Aorta (tissue), 5 donors: ENCODE measurements around the gene EHD4. TPM values are rescaled to one million over a fixed set of nuclear protein-coding genes. Genes with fewer than 3 reads are reported as not detected.

Experiments used
- ATAC-seq: fragments of 200-7000 bp; cut with Tn5 transposase; one replicate; pipeline ENCODE4 v1.9.1; 2022; ENCODE audit warnings: moderate library complexity; ENCODE audit not compliant: low FRiP score
- DNase-seq, 2 donors: peaks; one replicate each; pipeline ENCODE4 v3.0.0-alpha.2; 2020
- H3K27ac ChIP-seq, 2 donors: one replicate each; pipeline ENCODE4 v1.5.1; 2013; ENCODE audit warnings: low read length in 2 of 2, mild to moderate bottlenecking in 2 of 2, moderate library complexity in 2 of 2, control low read depth in 1 of 2, inconsistent platforms in 1 of 2, low read depth in 1 of 2
- H3K27me3 ChIP-seq, 2 donors: one replicate each; pipeline ENCODE4 v1.6.1; 2013; ENCODE audit warnings: control low read depth in 1 of 2, low read length in 1 of 2, mild to moderate bottlenecking in 1 of 2, moderate library complexity in 1 of 2; ENCODE audit not compliant: insufficient read depth in 2 of 2, control insufficient read depth in 1 of 2
- H3K36me3 ChIP-seq, 2 donors: one replicate each; pipeline ENCODE4 v1.6.1; 2013; ENCODE audit warnings: control low read depth in 1 of 2, low read length in 1 of 2, mild to moderate bottlenecking in 1 of 2; ENCODE audit not compliant: insufficient read depth in 2 of 2, control insufficient read depth in 1 of 2
- H3K4me1 ChIP-seq, 2 donors: one replicate each; pipeline ENCODE4 v1.6.1; 2013; ENCODE audit warnings: low read length in 2 of 2, control low read depth in 1 of 2, mild to moderate bottlenecking in 1 of 2, moderate library complexity in 1 of 2; ENCODE audit not compliant: insufficient read depth in 2 of 2, control insufficient read depth in 1 of 2
- H3K4me3 ChIP-seq, 2 donors: one replicate each; pipeline ENCODE4 v1.5.1; 2013; ENCODE audit warnings: low read length in 2 of 2, control low read depth in 1 of 2, mild to moderate bottlenecking in 1 of 2
- H3K9me3 ChIP-seq: one replicate; pipeline ENCODE4 v1.6.1; 2013; ENCODE audit warnings: mild to moderate bottlenecking, low read length; ENCODE audit not compliant: control insufficient read depth
- WGBS, 2 donors: extraction: QIAGEN DNeasy Blood & Tissue Kit; methylation state at CpG; one replicate each; pipeline ENCODE4 v1.1.7; 2013; 5-methylcytosine and 5-hydroxymethylcytosine counted together
- intact Hi-C, 2 donors: fragments of 100-400 bp; cut with DNase I; formaldehyde crosslinking; loops; one replicate each; pipeline versions ENCODE4 v1.14.2 to v1.15.0; 2022
- microRNA-seq, 2 donors: library from miRNA; unstranded; fragments of <30 nt; microRNA quantifications; one replicate each; pipeline ENCODE4 v1.2.0, GENCODE V29; 2020
- polyA plus RNA-seq, 2 donors: library from polyadenylated mRNA; stranded (reverse); fragments of 200-250 nt; gene quantifications; one replicate each; pipeline ENCODE4 v1.2.3, GENCODE V29; 2013
- total RNA-seq, 2 donors: library from RNA; stranded (reverse); fragmentation: NEBNext Ultra II Directional; extraction: Animal tissue kit (Norgen Biotek cat#: 25700); gene quantifications; one replicate each; pipeline ENCODE4 v1.2.1, GENCODE V29; 2021
- donor health status: healthy with polysubstance abuse.
- donor health status: Bipolar disorder and iron deficiency.
- donor health status: DM: no; HTN: no; CAD: no.
- donor health status: DM: no; HTN: no; CAD: no.
- donor health status: DM: yes; HTN: yes; CAD: no.

EHD4 gene
- total and polyA plus RNA-seq, 4 donors, result 11.4 to 56.6 (median 30.0) TPM

DNA sequence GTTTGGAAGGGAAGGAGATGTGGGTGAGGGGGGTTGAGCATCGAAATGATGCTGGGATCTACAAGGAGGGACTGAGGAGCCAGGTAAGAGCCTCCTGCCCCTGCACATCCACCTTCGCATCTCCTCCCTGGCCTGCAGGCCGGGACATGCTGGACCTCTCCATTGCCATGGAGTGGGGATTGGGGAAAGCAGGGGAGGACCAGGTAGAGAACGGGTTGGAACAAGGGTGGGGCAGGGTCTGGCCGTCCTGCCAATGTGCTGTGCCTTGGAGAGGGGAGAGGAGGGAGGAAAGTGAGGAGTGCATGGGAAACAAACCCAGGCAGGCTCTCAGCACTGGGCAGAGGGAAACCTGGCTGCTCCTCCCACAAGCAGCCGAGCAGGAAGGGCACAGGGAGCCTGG, 123.2 kb downstream of the EHD4 start:
- Histone ChIP-seq H3K27ac (no peak overlapping the region), H3K36me3 (no peaks in the 10 kb centered on the region)
- WGBS, 2 donors, result 74 to 79% methylated on average over 6 of the region's 6 CpGs

DNA sequence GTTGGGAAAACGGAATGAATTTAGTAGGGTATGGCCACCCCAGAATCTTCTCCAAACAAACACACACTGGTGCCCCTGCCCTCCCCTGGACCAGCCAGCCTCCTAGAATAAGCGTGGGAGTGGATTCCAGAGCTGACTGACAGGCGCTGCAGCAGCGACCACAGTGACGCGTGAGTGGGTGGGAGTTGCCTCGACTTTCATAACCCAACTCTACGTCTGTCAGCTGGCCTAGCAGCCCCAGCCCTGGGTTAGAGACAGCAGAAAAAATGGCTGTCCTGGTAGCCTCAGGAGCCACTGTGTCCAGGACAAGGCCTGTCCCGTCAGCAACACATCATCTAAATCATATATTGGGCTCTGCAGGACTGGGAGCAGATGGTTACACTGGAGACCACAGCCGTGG, 123.7 kb downstream of the EHD4 start:
- intact Hi-C loops, result no loop called here
- no peak for DNase-seq
- Histone ChIP-seq H3K4me1 (no peaks in the 10 kb centered on the region), H3K9me3 (no peaks in the 10 kb centered on the region), H3K36me3 (no peaks in the 10 kb centered on the region), H3K27me3 (no peaks in the 10 kb centered on the region), H3K27ac (no peak overlapping the region), H3K4me3 (no peak overlapping the region)
- no peak for ATAC-seq
- WGBS, 2 donors, result 78 to 83% methylated on average over 10 of the region's 10 CpGs

More for the DNA sequence above, 123.2 kb downstream of the EHD4 start:
- Histone ChIP-seq H3K27me3 (no peaks in the 10 kb centered on the region), H3K9me3 (no peaks in the 10 kb centered on the region), H3K4me1 (no peaks in the 10 kb centered on the region), H3K4me3 (no peak overlapping the region)
- DNase-seq (no peak), ATAC-seq (no peak)
- intact Hi-C loops, result no loop called here

GRCh38 chr15:41847981-41848380, 124.4 kb downstream of the EHD4 start:
- WGBS, 2 donors, result 93 to 96% methylated on average over 9 of the region's 9 CpGs
- Histone ChIP-seq H3K4me1 (no peaks in the 10 kb centered on the region), H3K4me3 (no peak overlapping the region), H3K9me3 (no peaks in the 10 kb centered on the region), H3K27ac (no peak overlapping the region), H3K27me3 (no peaks in the 10 kb centered on the region), H3K36me3 (no peaks in the 10 kb centered on the region)
- ATAC-seq (no peak), DNase-seq (no peak)
- intact Hi-C loops, result no loop called here

GRCh38 chr15:41847206-41847605, 125.2 kb downstream of the EHD4 start:
- H3K27ac ChIP-seq, result no peak overlapping the region
- no peak overlapping the region for H3K4me3 ChIP-seq
- no peak for ATAC-seq
- no peaks in the 10 kb centered on the region for H3K27me3 ChIP-seq
- H3K9me3 ChIP-seq, result no peaks in the 10 kb centered on the region
- no peak for DNase-seq
- 83 to 88% methylated on average over 14 of the region's 14 CpGs for WGBS, 2 donors
- intact Hi-C loops, result no loop called here
- H3K4me1 ChIP-seq, result no peaks in the 10 kb centered on the region
- H3K36me3 ChIP-seq, result no peaks in the 10 kb centered on the region

Small RNAs within 50 kb of the gene (microRNA-seq; reads per million reads assigned to microRNA genes)
- gene MIR4310, result 0 reads per million in 2 donors

Other genes starting within 250 kb of the EHD4 start
- 10 to 100 TPM; 38.2 to 44.1 TPM for gene MAPKBP1, start 198.1 kb downstream of the EHD4 start, total RNA-seq
- gene MAPKBP1, start 198.1 kb downstream of the EHD4 start, polyA plus RNA-seq, result 10 to 100 TPM; 13.6 to 17.0 TPM
- gene JMJD7, start 144.5 kb downstream of the EHD4 start, total RNA-seq, result 10 to 100 TPM in 1 of 2 donors, 1 to 10 TPM in 1; 9.6 to 12.6 TPM
- gene JMJD7, start 144.5 kb downstream of the EHD4 start, polyA plus RNA-seq, result 10 to 100 TPM in 1 of 2 donors, 1 to 10 TPM in 1; 7.0 to 10.5 TPM
- gene PLA2G4B, start 133.7 kb downstream of the EHD4 start, total RNA-seq, result 10 to 100 TPM in 1 of 2 donors, 1 to 10 TPM in 1; 6.7 to 11.1 TPM
- gene PLA2G4B, start 133.7 kb downstream of the EHD4 start, polyA plus RNA-seq, result 10 to 100 TPM; 14.3 to 51.8 TPM
- 1 to 10 TPM; 1.9 to 5.5 TPM for gene SPTBN5, start 78.5 kb downstream of the EHD4 start, total RNA-seq
- 10 to 100 TPM in 1 of 2 donors, under 1 TPM in 1; 0.63 to 10.5 TPM for gene SPTBN5, start 78.5 kb downstream of the EHD4 start, polyA plus RNA-seq
- gene PLA2G4E, start 48.5 kb upstream of the EHD4 start, total RNA-seq, result not detected
- gene PLA2G4E, start 48.5 kb upstream of the EHD4 start, polyA plus RNA-seq, result not detected
- not detected for gene PLA2G4D, start 122.0 kb upstream of the EHD4 start, total RNA-seq
- not detected for gene PLA2G4D, start 122.0 kb upstream of the EHD4 start, polyA plus RNA-seq
- not detected for gene PLA2G4F, start 184.1 kb upstream of the EHD4 start, total RNA-seq
- gene PLA2G4F, start 184.1 kb upstream of the EHD4 start, polyA plus RNA-seq, result 1 to 10 TPM in 1 of 2 donors, not detected in 1; 1.5 TPM
- 10 to 100 TPM; 63.3 to 89.4 TPM for gene VPS39, start 235.7 kb upstream of the EHD4 start, total RNA-seq
- 10 to 100 TPM; 10.5 to 56.3 TPM for gene VPS39, start 235.7 kb upstream of the EHD4 start, polyA plus RNA-seq